Fibroblast of lung (primary cell): Measurements from ENCODE around the gene ZNF143. TPM values are rescaled to one million over a fixed set of nuclear protein-coding genes. Genes with fewer than 3 reads are reported as not detected.

Source experiments
- DNase-seq, 2 donors: peaks; one replicate each; pipeline versions ENCODE4 v3.0.0 to v3.0.0-alpha.2; 2010; ENCODE audit warnings: low read depth in 2 of 2
- H2AFZ ChIP-seq: 2 replicates; pipeline ENCODE4 v1.5.1; 2012; ENCODE audit warnings: low read length, control low read depth, inconsistent platforms
- H3K27ac ChIP-seq: 2 replicates; pipeline ENCODE4 v1.5.1; 2011; ENCODE audit warnings: low read length, control low read depth; ENCODE audit not compliant: insufficient read depth
- H3K27me3 ChIP-seq: 2 replicates; pipeline ENCODE4 v1.5.1; 2011; ENCODE audit warnings: mild to moderate bottlenecking, low read length; ENCODE audit not compliant: control insufficient read depth, insufficient read depth
- H3K36me3 ChIP-seq: 2 replicates; pipeline ENCODE4 v1.5.1; 2011; ENCODE audit warnings: low read length; ENCODE audit not compliant: control insufficient read depth, insufficient read depth
- H3K4me1 ChIP-seq: 2 replicates; pipeline ENCODE4 v1.5.1; 2011; ENCODE audit warnings: low read length; ENCODE audit not compliant: control insufficient read depth, insufficient read depth; ENCODE audit errors: extremely low read depth
- H3K4me2 ChIP-seq: 2 replicates; pipeline ENCODE4 v1.5.1; 2011; ENCODE audit warnings: low read length, control low read depth; ENCODE audit not compliant: insufficient read depth; ENCODE audit errors: extremely low read depth
- H3K4me3 ChIP-seq, 4 experiments: fragments of 200-600 bp in 1 of 4; sonication (generic) in 1 of 4; replicated peaks in 1 of 4; 2 replicates each; pipeline ENCODE4 v1.5.1; 2011 to 2016; ENCODE audit warnings: low read length in 4 of 4, low read depth in 3 of 4, mild to moderate bottlenecking in 3 of 4, control low read depth in 2 of 4, inconsistent platforms in 1 of 4, mixed read lengths in 1 of 4; ENCODE audit not compliant: insufficient read depth in 1 of 4; ENCODE audit errors: control extremely low read depth in 1 of 4
- H3K79me2 ChIP-seq: 2 replicates; pipeline ENCODE4 v1.5.1; 2012; ENCODE audit warnings: mild to moderate bottlenecking, low read length, inconsistent platforms; ENCODE audit not compliant: control insufficient read depth, insufficient read depth
- H3K9ac ChIP-seq: 2 replicates; pipeline ENCODE4 v1.5.1; 2011; ENCODE audit warnings: mild to moderate bottlenecking, low read length, control low read depth; ENCODE audit not compliant: insufficient read depth
- H3K9me3 ChIP-seq: 2 replicates; pipeline ENCODE4 v1.5.1; 2012; ENCODE audit warnings: low read depth, low read length; ENCODE audit not compliant: control insufficient read depth, insufficient read depth
- H4K20me1 ChIP-seq: 2 replicates; pipeline ENCODE4 v1.5.1; 2011; ENCODE audit warnings: low read length; ENCODE audit not compliant: control insufficient read depth, insufficient read depth; ENCODE audit errors: extremely low read depth
- CTCF ChIP-seq, 2 donors: IDR thresholded peaks in 1 of 2; conservative IDR thresholded peaks in 1 of 2; 1 replicate in 1 of 2; 2 replicates in 1 of 2; pipeline ENCODE4 v1.5.1; 2011 to 2012; ENCODE audit warnings: low read length in 2 of 2, control low read depth in 1 of 2, inconsistent platforms in 1 of 2, low read depth in 1 of 2, mild to moderate bottlenecking in 1 of 2
- EZH2 ChIP-seq: IDR thresholded peaks from 2 replicates; pipeline ENCODE4 v1.5.1; 2012; ENCODE audit warnings: low read length, control low read depth, mild to moderate bottlenecking; ENCODE audit errors: missing control alignments
- polyA plus RNA-seq, 2 donors: library from polyadenylated mRNA; depleted of rRNA in 1 of 2; stranded (reverse) in 1 of 2; unstranded in 1 of 2; fragments of >200 nt; gene quantifications; 2 replicates each; pipeline ENCODE4 v1.2.1, GENCODE V29; 2011 to 2012; ENCODE audit warnings: missing spikeins in 1 of 2
- total RNA-seq: library from RNA; depleted of rRNA; stranded (reverse); fragments of >200 nt; gene quantifications from 2 replicates; pipeline ENCODE4 v1.2.1, GENCODE V29; 2014

The ZNF143 gene
- total and polyA plus RNA-seq, 2 donors (not counting 1 experiment from before 2014, with no cell fraction given) = 22.6 to 36.2 TPM

GRCh38 chr11:9470765-9471164, 10.0 kb downstream of the ZNF143 start:
- peaks cover 12% of the 10 kb centered on the region for H3K79me2 ChIP-seq
- H3K4me1 ChIP-seq = no peaks in the 10 kb centered on the region
- no peak overlapping the region for H3K4me3 ChIP-seq
- no peak overlapping the region for H3K4me2 ChIP-seq
- no peaks in the 10 kb centered on the region for H3K9me3 ChIP-seq
- no peak overlapping the region for H3K9ac ChIP-seq
- H3K27me3 ChIP-seq = no peaks in the 10 kb centered on the region
- no peaks in the 10 kb centered on the region for H4K20me1 ChIP-seq
- H3K36me3 ChIP-seq = no peaks in the 10 kb centered on the region
- TF ChIP-seq CTCF (conservative IDR thresholded peaks at IDR 0.05 in 1 of 2, IDR thresholded peaks at IDR 0.05 in 1 of 2; ENCODE audit: low read depth in 1 of 2, low read length in 2 of 2) (no peak), EZH2 (no peak)
- no peak overlapping the region for H3K27ac ChIP-seq
- no peak overlapping the region for H2AFZ ChIP-seq
- no peak for DNase-seq

- H3K9me3 ChIP-seq = no peaks in the 10 kb centered on the region
- no peak overlapping the region for H2AFZ ChIP-seq
- H3K27me3 ChIP-seq = no peaks in the 10 kb centered on the region
- H3K27ac ChIP-seq = no peak overlapping the region
- H3K79me2 ChIP-seq = peaks cover 5% of the 10 kb centered on the region
- H3K4me3 ChIP-seq = no peak overlapping the region
- no peak for DNase-seq
- no peaks in the 10 kb centered on the region for H4K20me1 ChIP-seq
- no peak for TF ChIP-seq CTCF (conservative IDR thresholded peaks at IDR 0.05 in 1 of 2, IDR thresholded peaks at IDR 0.05 in 1 of 2; ENCODE audit: low read depth in 1 of 2, low read length in 2 of 2)
- TF ChIP-seq EZH2 = no peak
- no peaks in the 10 kb centered on the region for H3K4me1 ChIP-seq
- H3K4me2 ChIP-seq = no peak overlapping the region
- H3K9ac ChIP-seq = no peak overlapping the region
- H3K36me3 ChIP-seq = no peaks in the 10 kb centered on the region
Observed at GRCh38 chr11:9473408-9473807, 12.6 kb downstream of the ZNF143 start.

GRCh38 chr11:9479899-9480298, 19.1 kb downstream of the ZNF143 start:
- H3K9ac ChIP-seq = no peak overlapping the region
- H3K36me3 ChIP-seq = no peaks in the 10 kb centered on the region
- no peaks in the 10 kb centered on the region for H3K79me2 ChIP-seq
- H3K27ac ChIP-seq = no peak overlapping the region
- TF ChIP-seq CTCF (conservative IDR thresholded peaks at IDR 0.05 in 1 of 2, IDR thresholded peaks at IDR 0.05 in 1 of 2; ENCODE audit: low read depth in 1 of 2, low read length in 2 of 2) (no peak), EZH2 (no peak)
- no peaks in the 10 kb centered on the region for H3K4me1 ChIP-seq
- H3K9me3 ChIP-seq = no peaks in the 10 kb centered on the region
- no peak overlapping the region for H3K4me3 ChIP-seq
- H2AFZ ChIP-seq = no peak overlapping the region
- H4K20me1 ChIP-seq = no peaks in the 10 kb centered on the region
- no peak overlapping the region for H3K4me2 ChIP-seq
- H3K27me3 ChIP-seq = no peaks in the 10 kb centered on the region
- DNase-seq = no peak
